Putamen (tissue), 1 donor: ENCODE results near the gene PRDM2.

Experiments used
- DNase-seq: peaks from one replicate; pipeline ENCODE4 v3.0.0-alpha.2; 2016; ENCODE audit warnings: low spot score

The PRDM2 gene

DNA sequence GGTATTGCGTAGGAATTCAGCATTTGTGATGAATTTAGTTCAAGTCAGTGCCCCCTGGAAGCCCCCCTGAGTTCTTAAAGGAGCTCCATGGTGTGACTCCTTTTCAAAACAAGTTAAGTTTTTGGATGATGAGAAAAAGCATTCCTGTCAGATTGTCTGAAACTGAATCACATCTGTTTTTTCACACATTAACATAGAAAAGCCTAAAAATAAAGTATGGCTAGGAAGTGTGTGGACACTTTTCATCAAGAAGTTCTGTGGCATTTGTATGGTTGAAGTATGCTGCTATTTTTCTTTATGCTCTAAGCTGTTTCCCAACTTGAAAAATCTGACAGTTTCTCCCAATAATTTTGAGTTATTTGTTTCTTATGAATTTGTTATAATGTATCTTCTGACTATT, 33.7 kb downstream of the PRDM2 start:
- DNase-seq = no peak

DNA sequence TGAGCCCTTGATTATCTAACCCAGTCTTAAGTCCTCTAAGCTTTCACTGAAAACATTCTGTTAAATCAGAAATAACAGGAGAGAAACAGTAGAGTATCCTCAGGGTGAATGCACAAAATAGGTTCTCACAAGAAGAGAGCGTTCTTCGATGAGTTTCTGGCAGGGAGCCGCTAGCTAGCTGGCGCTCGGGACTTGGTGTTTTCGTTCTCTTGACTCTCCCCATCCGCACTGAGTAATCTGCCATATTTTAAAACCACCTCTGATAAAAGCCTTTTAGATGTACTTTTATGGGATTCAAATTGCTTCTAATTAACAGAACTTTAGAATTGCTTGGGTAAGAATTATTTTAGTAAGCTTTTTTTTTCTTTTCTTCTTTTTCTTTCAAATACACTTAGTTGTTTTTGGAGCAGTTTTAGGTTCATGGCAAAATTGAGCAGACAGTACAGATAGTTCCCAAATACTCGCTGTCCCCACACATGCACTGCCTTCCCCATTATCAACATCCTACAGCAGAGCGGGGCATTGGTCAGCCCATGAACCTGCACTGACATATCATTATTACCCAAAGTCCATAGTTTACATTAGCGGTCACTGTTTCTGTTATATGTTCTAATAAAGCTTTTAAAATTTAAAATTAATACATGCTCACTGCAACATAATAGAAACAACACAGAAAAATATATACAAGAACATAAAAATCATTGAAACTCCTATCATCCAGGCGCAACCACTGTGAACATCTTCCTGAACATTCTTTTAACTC, 35.4 kb downstream of the PRDM2 start:
- no peak for DNase-seq

DNA sequence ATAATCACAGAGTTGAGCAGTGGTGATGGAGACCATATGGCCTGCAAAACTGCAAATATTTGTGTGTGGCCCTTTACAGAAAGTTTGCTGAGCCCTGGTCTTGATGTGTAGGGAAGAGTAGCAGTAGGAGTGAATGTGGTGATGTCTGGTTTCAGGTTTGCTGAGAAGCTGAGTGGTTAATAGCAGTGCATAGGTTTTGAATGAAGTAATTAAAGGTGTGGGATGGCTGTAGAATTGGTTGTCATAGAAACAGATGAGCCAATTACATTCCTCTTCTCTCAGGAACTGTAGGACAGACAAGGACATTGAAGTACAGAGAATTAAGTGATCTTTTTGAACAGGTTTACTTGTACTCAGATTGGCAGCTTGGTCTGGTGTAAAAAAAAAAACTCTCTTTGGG, 37.4 kb downstream of the PRDM2 start:
- DNase-seq = peak; percentile 65

DNA sequence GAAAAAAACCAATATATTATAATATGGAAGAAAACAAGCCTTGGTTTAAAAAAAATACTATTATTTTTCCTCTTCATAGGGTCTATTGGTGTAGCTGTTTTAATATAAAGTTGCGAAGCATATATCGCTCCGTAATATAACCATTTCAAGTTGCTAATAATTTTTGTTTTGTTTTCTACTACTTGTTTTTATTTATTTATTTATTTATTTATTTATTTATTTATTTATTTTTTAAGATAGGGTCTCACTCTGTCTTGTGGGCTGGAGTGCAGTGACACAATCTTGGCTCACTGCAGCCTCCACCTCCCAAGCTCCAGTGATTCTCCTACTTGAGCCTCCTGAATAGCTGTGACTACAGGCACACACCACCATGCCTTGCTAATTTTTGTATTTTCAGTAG, 46.4 kb downstream of the PRDM2 start:
- DNase-seq = no peak

DNA sequence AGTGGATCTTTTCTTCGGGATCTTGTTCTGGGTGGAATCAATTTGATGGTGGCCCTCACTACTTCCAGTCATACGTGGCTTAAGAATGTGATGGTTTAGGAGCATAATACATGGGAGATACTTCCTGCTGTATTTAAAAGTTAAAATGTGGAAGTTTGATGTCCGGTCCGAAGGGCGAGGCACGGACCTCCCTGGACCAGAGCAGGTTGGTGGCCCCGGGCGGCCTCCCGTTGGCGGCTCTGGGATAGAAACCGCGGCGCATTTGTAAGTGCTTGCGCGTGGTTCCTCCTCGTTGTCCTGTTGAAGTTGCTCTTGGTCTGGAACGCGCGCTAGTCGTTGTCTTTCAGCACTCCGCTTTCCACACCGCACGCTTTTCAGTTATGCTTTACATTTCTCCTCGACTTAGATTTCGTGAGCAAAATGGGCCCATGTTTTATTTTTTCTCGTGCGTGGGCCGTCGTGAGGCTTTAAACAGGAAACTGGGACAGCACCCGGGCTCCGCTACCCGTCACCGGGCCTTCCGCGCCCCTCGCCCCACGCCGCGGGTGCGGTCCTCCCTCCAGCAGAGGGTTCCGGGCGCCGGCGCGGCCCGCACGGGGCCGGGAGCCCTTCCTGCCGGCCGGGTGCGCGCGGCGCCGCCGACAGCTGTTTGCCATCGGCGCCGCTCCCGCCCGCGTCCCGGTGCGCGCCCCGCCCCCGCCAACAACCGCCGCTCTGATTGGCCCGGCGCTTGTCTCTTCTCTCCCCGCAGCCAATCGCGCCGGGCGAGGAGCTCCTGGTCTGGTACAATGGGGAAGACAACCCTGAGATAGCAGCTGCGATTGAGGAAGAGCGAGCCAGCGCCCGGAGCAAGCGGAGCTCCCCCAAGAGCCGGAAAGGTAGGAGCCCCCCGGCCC, 48.9 kb downstream of the PRDM2 start:
- DNase-seq = peak; percentile 97

DNA sequence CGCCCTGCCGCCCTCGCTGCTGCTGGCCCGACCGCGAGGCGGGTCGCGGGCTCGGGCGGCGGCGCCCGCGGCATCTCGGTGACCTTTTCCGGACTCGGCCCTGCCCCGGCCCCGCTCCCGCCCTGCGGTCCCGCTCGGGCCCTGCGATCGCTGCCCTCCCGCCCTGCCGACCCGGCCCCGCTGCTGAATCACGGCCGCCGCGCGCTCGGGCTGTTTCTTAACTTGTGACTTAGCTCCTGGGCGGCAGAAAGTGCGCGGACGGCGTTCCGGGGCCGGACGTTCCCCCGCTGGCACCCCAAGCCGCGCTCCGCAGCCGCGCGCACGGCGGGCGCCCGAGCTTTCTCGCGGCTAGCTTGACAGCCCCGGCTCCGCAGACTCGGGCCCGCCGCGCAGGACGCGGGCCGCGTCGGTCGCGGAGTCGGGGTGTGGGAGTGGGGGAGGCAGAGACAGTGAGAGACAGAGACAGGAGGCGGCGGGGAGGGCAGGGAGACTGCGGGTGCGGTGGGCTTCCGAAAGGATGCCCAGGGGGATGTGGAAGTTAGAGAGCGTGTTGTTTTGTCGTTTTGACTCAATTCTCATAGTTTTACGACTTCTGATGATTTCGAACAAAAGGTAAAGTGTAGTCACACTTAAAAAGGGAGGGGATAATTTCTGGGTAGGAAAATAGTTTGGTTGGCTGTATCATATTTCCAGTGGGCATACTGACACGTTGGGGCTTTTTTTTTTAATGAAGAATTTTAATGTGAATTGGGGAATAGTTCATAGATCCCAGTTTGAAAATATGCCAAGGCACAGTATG, 49.8 kb downstream of the PRDM2 start:
- DNase-seq = no peak

DNA sequence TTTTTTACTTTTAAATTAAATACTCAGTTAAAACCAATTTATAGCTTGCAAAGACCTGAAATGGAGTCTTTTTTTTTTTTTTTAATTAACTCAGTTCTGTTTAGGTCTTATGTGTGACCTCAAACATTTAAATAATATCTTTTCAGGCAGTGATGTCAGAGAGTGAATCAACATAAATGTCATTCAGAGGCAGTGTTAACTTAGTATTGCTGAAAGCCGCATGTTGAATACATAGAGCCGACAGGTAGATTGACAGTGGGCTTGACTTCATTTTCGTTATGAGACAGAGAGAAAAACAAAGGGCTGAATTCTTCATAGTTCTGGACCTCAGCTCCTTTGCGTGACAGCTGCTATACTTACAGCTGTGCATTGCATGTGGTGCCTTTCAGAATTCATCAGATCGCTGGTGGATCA, 51.5 kb downstream of the PRDM2 start:
- no peak for DNase-seq

DNA sequence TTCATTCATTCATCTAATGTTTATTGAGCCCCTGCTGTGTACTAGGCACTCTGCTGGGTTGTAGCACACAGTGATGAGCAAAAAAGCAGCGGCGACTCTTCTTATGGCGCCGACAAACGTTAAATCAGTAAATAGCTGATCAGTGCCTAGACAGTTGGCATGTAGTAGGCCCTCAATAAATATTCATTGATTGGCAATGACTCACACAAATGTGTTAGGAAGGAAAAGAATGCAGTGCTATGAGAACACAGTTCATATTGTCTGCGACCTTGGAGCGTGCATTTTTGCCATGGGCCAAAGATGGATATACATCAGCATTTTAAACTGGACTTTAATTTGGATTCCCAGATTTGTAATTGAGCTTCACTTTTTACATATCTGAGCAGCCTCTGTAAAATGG, 52.0 kb downstream of the PRDM2 start:
- no peak for DNase-seq

DNA sequence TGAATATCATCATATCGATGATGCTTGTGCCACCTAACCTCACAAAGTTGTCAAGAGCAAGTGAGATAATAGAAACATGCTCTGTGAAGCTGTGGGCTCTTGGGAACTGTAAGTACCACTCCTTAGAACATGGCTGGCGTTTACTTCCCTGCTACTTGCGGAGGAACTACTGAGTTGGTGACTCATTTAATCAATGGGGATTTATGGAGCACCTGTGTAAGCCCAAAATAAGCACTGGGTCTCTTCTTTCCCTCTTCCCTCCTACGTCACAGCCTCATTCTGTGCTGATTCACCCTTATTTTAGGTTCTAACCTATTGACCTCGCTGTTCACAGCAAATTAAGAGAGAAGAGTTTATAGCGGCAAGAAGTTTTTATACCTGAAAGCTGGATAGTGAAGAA, 52.9 kb downstream of the PRDM2 start:
- peak; percentile 64 for DNase-seq

DNA sequence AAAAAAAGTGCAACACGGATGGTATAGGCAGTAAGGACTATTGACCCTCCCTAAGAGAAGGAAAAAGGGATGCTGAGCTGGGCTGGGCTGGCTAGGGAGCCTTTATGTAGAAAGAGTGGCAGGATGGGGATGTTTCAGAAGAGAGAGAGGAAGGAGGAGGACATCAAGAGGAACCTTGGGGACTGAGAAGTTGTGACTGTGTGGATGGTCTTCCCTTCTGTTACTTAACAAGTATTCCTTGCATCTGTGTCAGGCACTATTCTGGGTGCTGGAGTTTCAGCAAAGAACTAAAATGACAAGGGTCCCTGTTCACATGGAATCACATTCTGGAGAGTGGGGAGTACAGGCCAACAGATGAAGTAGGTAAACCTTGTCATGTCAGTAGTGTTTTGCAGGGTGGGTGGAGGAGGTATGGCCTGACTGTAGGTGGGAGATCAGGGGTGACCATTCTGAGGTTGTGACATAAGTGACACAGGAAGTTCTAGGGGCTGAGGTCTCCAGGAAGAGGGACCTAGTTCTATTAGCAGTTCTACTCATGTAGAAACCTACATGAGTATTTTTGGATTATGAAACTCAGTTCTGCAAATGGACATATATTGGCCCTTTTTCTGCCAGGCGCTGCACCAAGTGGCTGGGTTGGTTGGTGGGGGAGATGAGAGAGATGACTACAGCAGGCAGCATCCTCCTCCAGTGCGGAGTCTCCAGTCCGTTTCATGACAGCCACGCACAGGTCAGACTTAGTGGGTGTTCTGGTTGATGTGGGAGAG, 53.8 kb downstream of the PRDM2 start:
- no peak for DNase-seq

DNA sequence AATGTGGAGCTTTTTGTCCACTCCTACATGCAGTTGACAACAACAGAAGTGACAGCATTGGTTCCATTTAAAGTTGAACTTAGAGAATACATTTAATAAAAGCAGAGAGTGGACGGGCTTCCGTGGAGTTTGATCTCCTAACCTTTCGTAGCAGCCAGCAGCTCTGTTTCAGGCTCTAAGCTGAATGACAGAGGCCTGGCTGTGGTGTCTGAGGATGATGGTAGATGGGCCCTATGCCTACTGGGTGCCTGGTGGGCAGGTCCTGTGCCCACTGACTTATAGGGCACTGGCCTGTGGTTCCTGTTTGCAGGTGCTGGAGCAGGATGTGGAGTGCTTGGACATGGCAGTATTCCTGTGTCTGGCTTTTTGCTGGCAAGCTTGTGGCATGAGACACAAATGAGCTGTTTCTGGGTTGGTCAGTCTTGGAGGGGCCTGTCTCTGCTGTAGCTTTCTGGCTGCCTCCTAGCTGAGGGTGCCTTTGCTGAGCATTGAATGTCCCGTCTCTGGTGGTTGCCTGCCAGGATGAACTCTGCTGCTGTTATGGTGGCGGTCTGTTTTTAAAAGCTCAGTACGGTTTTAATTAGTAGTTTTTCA, 54.6 kb downstream of the PRDM2 start:
- DNase-seq = no peak

DNA sequence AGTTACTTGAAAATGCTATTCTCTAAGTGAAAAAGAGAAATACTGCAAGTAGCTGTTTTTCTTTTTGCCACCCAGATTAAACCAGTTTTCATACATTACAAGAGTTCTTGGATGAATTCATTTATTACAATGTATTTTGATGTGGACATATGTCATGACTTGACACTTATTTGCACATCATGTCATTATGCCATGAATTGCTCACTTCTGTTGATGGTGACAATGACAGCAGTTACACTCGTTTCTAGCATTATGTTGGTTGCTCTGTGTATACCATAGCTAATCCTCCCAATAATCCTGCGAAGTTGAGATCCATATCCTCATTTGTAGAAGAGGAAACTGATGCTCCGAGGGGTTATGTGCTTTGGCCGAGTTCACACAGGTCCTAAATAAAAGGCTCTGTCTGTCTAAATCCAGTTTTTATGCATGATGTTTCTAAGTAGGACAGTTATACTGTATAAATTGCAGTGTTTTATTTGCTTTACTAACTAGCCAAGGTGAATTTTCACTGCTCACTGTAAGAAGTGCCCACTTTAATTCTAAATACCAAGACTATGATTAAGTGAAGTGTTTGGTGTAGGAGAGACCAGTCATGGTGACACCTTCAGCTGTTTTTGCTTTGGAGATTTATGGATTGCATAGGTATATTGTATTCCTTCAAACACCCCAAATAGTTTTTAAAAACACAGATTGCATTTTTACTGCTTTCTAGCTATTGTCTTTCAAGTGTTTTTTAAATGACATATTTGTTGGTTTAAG, 56.7 kb downstream of the PRDM2 start:
- no peak for DNase-seq

DNA sequence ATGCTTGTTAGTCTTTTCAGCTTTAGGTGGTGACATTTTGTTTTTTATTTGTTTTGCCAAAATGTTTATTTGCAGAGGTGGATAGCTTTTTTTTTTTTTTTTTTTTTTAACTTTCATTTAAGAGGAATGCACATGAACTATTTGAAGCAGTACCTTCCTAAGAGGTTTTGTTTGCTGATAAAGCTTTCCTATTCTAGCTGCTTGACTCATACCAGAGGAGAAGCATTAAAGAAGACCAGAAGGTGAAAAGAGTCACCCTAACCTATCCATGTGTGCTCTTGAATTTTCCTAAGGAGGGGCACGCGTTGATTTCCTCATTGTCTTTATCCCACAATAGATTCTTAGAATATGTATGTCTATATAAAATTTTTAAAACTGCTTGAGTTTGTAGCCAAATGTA, 57.7 kb downstream of the PRDM2 start:
- no peak for DNase-seq

DNA sequence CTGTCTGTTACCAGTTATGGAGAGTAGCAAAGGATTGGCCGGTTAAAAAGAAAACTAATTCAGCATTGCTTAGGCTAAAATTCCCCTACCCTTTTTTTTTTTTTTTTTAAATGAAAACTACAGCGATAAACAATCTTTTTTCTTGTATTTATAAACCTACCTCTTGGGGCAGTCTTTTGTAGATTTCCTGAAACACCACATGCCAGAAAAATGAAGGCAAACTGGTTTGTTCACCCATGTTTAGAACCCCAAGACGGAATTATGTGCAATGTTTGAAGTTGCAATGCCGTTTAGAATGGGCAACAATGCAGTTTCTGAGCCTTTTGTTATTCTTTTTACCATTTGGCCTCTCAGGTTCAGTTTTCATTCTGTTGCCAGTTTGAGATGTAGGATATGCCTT, 59.1 kb downstream of the PRDM2 start:
- DNase-seq = no peak

DNA sequence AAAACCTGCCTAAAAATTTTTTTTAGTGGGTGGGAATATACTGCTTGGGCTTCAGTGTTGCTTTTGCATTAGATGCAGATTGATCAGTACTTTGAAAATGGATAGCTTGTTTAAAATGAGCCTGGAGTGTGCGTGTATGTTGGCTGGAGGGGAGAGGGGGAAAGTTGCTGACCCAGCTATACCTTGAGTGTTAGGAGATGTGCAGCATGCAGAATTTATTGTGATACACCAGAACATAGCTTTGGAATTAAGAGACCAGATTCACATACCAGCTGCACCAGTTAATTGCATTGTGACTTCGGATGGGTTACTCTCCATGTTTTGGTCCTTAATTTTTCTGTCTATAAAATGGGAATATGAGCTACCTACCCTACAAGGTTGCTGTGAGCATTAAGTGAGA, 60.4 kb downstream of the PRDM2 start:
- no peak for DNase-seq

DNA sequence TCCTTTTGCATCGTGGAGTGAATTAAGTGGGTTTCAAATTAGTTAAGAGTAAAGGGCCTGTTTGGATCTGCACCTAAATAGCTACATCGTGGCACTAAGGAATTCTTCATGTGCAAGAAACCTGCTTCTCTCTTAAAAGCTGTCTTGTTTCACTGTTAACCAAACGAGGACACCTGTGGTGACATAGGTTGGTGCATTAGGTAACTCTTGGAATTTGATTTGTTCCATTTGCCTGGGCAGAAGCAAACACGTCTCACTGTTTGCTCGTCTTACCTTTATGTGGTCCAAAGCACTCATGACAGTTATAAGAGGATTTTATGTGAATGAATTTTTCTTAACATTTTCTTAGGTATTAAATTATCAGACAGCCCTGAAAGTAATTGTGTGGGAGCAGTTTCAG, 60.9 kb downstream of the PRDM2 start:
- no peak for DNase-seq

DNA sequence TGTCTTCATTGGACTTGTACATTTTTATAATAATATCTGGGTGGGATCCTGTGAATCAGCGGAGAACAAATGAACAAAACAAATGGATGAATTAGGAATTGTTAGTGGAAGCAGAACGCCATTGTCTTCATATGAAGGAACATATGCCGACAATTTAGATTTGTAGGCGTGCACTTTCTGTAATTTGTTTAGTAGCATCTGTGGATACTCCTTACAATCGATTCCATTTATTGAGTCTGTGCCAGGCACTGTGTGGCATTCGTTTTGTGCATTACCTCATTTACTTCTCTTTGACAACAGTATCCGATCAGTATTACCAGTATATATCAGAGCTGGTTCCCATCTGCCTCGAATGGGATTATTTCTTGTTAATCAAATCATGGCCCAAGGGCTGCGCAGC, 61.9 kb downstream of the PRDM2 start:
- no peak for DNase-seq

DNA sequence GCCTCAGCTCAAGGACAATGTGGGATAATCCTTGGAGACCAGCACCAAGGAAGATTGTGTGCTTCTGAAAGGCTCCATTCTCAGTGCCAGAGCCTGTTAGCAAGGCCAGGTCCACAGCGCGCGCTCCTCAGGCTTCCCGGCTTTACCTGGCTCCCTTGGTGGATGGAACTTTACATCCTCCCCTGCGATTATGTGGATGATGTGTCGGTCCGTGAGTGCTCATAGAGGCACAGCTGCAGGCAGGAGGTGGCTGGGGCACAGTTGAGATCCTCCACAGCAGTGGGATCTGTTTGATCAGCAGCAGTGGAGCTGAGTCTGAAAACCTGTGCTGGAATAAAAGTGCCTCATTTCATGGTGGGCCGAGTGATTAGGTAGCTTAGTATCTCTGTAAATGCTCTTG, 62.7 kb downstream of the PRDM2 start:
- DNase-seq = no peak

DNA sequence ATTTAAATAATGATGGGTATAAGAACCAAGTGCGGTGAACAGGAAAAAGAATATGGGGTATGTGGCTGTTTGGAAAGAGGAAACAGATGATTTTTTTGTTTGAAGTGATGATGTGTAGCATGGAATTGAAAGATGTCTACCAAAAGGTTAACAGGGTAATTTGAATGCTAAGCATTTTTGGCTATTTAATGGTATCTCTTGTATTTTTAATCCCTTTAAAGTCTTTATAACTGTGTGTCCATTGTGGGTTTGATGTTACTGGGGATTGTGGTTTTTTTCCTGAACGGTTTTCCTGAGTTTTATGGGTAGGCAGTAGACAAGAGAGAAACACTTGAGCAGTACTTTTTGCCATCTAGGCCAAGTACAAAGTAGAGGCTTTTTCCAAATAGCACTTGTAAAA, 63.2 kb downstream of the PRDM2 start:
- no peak for DNase-seq

DNA sequence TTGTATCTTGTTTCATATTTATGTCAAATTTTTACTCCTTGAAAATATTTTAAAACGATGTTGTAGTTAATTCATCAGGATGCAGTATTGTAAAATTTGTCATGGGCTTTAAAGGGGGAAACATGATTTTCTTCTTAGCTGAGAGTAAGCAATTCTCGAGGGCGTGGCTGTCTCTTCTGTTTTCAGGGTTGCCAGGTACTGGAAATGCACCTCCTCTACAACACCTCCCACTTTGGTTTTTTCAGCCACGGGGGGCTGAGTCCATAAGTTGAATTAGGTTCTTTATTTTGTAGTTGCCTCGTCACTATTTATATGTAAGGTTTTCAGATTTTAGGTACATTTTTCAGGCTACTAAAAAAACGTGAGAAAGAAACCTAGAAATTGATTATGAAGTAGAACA, 64.0 kb downstream of the PRDM2 start:
- DNase-seq = no peak
